ENCODE measurements around the gene KLHDC8B. TPM values are rescaled to one million over a fixed set of nuclear protein-coding genes. Genes with fewer than 3 reads are reported as not detected.

KLHDC8B gene
- total RNA-seq, 2 donors from 2014 or later = 1.0 to 3.7 TPM

Other genes with a start within 250 kb of the KLHDC8B start
- gene P4HTM, start 181.4 kb upstream of the KLHDC8B start, total RNA-seq = 10 to 100 TPM; 32.2 to 44.9 TPM
- 100 to 1,000 TPM; 154 to 208 TPM for gene WDR6, start 164.2 kb upstream of the KLHDC8B start, total RNA-seq
- 10 to 100 TPM; 20.9 to 21.2 TPM for gene DALRD3, start 153.0 kb upstream of the KLHDC8B start, total RNA-seq
- 10 to 100 TPM; 40.6 to 56.7 TPM for gene NDUFAF3, start 149.5 kb upstream of the KLHDC8B start, total RNA-seq
- gene IMPDH2, start 142.2 kb upstream of the KLHDC8B start, total RNA-seq = 100 to 1,000 TPM; 460 to 479 TPM
- 100 to 1,000 TPM; 122 to 151 TPM for gene QRICH1, start 77.5 kb upstream of the KLHDC8B start, total RNA-seq
- 100 to 1,000 TPM; 284 to 292 TPM for gene QARS1, start 66.8 kb upstream of the KLHDC8B start, total RNA-seq
- gene USP19, start 50.8 kb upstream of the KLHDC8B start, total RNA-seq = 10 to 100 TPM; 33.4 to 36.0 TPM
- gene LAMB2, start 38.5 kb upstream of the KLHDC8B start, total RNA-seq = under 1 TPM in 1 of 2 donors, not detected in 1; 0.79 TPM
- 10 to 100 TPM; 15.6 to 17.0 TPM for gene CCDC71, start 5.3 kb upstream of the KLHDC8B start, total RNA-seq
- gene C3orf62, start 105.6 kb downstream of the KLHDC8B start, total RNA-seq = 1 to 10 TPM; 9.3 to 9.4 TPM
- 10 to 100 TPM; 69.1 to 69.2 TPM for gene USP4, start 168.5 kb downstream of the KLHDC8B start, total RNA-seq
- 100 to 1,000 TPM; 133 to 221 TPM for gene GPX1, start 186.8 kb downstream of the KLHDC8B start, total RNA-seq
- gene RHOA, start 240.4 kb downstream of the KLHDC8B start, total RNA-seq = 100 to 1,000 TPM; 298 to 453 TPM
- gene TCTA, start 240.8 kb downstream of the KLHDC8B start, total RNA-seq = 10 to 100 TPM; 14.3 to 18.0 TPM

Measured in activated T-helper 17 cell treated with anti-CD3 and anti-CD28 coated beads, Interleukin-2, amount 50 U/mL, for 72 hours (primary cell).